Activated naive CD8-positive, alpha-beta T cell treated with anti-CD3 and anti-CD28 coated beads, Interleukin-2, amount 50 U/mL, for 16 hours (primary cell): ENCODE measurements around the gene C1QTNF4.
"Not testable (repeated sequence)": the region's sequence is repeated elsewhere in the genome, so short reads cannot be mapped to it uniquely, and the experiment has no call there.

Experiments used
- DNase-seq: peaks from one replicate; pipeline ENCODE4 v3.0.0-alpha.2; 2020; ENCODE audit warnings: low read depth, low spot score

The C1QTNF4 gene

DNA sequence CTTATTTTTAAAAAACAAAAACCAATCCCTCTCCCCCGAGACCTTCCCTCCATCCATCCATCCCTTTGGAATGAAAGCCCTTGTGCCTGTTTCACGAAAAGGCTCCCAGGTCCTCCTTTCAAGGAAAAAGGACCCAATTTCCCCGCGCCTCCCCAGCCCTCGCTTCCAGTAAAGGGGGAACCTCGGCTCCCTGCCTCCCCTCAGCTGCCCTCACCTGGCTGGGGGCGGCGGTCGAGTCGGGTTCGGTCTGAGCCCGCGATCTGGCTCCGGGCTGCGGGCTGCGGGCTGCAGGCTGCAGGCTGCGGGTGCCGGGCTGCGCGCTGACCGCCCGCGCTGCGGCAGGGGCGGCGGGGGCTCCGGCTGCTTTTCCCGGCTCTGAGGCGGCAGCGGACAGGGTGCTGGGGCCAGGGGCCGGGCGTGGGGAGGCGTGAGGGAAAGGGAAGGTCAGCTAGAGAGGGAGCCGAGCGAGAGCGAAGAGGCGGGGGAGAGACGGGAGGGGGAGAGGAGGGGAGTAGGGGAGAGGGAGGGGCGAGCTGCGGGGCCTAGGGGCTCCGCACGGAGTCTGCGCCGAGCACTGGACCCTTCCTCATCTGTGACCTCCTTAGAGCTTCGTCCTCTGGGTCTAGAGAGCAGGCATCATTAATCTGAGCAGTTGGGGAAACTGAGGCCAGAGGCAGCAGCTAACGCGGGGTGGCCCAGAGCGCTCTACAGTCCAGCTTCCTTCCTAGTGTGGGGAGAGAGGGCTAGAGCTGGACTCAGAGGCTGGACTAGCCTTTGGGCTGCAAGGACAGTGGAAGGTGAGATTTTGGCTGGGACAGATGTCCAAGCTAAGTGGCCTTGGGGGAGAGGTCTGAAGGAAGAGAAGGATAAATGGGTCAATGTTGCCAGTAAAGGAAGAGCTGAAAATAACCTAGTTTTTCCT lies at the start of gene C1QTNF4:
C1QTNF4 (minus strand) TSS at position 478 of the 922 bp plus-strand sequence. CDS start 3,601 bp downstream, outside the sequence.
- no peak for DNase-seq

DNA sequence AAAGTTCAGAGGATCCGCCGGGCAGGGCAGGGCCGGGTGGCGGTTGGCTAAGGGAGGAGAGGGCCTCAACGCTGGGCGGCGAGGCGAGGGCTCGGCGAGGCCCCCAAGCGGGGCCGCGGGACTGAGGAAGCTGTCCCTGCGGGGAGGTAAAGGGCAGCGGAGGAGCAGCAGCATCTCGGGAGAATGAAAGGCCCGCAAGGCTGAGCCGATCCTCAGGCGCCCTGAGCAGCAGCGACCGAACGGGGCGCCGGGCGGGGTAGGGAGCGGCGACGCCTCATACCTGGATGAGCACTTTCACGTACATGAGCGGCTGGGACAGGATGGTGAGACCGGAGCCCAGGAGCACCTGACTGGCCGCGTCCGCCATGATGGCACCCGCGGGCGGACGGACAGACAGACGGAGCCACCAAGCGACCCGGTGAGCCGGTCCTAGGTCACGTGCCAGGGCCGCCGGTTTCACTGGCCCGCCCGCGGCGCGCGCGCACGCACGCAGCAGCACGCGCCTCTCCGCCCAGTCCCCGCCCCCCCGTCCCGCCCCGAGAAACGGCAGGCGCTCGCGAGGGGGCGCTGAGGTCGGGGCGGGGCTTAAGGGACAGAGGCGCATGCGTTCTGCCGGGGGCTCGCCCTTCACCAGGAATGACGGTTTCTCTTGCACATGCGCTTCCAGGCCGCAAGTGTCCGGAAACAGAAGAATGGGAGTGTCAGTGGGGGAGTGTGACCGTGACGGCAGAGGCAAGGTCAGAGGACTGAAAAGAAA lies 48.1 kb upstream of the C1QTNF4 start, which contains the start of gene MTCH2:
MTCH2 (minus strand) TSS at position 461 of the 757 bp plus-strand sequence; CDS start at position 367, 94 bp downstream.
- peak; percentile 91 for DNase-seq

DNA sequence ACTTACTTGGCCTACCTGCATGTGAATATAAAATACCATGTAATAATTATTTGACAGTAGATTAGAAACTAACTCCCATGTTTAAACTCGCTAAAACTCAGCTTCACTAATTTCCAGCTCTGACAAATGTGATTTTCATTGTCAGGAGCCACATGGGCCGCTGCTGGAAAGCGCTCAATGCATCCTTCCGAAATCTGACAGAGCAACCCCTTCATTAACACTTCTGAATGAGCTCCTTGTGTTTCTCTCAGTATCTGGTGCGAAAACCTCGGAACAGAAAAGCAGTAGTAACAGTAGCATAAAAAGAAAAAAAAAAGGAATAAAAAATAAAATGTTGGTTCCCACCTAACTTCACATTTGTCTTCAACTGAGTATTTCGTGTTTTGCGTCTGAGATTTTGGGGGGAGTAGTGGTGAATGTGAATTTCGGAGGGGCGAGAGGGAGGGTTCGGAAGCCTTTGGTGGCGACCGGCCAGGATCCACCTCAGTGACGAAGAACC lies 47.4 kb upstream of the C1QTNF4 start:
- DNase-seq: no peak

DNA sequence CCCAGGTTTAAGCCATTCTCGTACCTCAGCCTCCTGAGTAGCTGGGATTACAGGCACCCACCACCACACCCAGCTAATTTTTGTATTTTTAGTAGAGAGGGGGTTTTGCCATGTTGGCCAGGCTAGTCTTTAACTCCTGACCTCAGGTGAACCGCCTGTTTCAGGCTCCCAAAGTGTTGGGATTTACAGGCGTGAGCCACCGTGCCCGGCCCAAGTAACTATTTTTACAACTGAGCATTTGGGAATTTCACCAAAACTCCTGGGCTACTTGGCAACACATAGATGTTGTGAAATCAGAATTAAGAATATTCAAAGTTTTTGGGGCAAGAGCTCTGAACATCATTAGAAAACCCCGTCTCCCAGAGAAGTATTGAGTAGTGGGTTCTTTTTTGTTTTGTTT lies 46.3 kb upstream of the C1QTNF4 start:
- DNase-seq: not testable (repeated sequence)

DNA sequence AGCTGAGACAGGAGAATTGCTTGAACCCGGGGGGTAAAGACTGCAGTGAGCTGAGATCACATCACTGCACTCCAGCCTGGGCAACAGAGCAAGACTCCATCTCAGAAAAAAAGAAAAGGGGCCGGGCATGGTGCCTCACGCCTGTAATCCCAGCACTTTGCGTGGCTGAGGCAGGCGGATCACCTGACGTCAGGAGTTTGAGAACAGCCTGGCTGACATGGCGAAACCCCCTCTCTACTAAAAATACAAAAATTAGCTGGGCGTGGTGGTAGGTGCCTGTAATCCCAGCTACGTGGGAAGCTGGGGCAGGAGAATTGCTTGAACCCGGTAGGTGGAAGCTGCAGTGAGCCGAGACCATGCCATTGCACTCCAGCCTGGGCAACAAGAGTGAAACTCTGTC lies 42.1 kb upstream of the C1QTNF4 start:
- DNase-seq: not testable (repeated sequence)

DNA sequence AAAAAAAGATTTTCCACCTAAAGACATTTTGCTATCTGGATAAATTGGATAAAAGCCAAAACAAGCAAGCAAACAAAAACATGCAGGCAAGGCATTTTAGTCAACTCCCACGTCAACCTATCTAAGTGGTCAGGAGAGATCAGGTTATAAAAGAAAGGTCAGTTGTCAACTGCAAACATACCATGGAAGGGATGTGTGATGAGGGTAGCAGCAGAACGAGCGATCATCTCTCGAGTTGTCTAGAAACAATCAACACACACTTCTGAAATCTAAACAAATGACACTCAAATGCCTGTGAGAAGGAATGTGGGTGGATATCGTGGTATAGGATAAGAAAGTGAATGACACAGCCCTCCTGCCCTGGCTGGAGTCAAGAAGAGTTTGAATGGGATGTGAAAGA lies 37.3 kb upstream of the C1QTNF4 start:
- DNase-seq: no peak

DNA sequence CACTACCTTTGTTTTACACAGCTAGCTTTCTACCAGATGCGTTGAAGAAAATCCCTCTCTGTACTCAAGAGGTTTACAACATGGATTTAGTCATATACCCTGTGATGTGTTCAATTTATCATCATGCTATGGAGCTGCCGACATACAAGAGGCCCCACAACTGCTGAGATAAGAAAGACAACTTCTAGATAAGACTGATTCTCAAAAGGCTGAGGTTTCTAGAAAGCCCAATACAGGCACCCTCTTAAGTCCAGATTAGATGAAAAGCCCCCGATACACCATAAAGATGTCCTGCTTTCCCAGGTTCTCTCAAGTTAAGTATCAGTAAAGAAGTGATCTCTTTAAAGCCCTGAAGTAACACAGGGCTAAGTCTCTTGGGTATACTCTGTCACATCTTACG lies 33.8 kb upstream of the C1QTNF4 start:
- DNase-seq: no peak

DNA sequence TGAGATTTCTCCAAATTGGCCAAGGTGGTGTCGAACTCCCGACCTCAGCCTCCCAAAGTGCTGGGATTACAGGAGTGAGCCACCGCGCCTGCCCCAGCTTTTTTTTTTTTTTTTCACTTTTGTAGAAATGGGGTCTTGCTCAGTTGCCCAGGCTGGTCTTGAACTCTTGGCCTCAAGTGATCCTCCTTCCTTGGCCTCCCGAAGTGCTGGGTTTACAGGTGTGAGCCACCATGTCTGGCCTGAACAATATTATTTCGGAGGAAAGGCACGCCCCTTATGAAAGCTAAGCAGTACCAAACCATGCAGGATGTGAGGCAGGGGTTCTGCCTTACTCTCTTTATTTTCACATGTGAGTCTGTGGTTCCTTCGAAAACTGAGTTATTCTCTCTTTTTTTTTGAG lies 32.0 kb upstream of the C1QTNF4 start:
- DNase-seq: no peak

DNA sequence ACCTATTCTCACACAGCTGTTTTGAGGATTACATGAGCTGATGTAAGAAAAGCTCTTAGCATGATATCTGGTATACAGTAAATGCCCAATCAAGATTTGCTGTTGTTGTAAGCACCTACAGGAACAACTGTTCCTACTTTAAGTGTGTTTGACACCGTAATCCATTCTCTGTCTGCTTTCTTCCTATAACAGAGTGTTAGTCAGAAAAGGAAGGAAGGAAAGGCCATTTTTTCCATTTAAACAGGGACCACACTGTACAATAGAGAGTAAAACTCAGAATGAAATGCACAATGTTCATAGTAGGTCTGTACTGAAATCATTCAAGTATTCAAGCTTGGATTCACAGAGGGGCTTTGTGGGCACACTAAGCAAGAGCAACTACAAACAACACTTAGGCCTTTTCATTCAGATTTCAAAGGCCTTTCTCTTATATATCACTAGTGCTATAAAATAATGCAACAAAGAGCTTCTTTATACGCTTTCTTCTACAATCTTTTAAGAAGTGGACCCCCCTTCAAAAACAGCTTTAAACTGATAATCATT lies 26.7 kb upstream of the C1QTNF4 start:
- DNase-seq: no peak

DNA sequence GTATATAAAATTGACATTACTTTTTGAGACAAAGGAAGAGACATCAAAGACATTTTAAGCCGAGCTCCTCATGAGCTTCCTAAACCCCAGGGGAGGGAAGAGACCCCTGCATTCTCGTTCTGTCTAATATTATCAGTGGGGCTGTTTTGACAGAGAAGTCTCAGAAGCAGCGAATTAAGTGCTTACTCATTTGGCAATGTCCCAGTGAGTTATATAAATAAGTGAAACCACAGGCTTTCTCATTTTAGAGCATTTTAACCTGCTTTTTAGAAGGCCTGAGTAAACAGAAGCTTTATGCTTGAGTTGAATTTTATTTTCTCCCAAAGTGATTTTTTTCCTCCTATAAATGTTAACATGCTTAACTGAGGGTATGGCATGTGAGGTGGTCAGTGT lies 23.2 kb upstream of the C1QTNF4 start:
- DNase-seq: no peak

DNA sequence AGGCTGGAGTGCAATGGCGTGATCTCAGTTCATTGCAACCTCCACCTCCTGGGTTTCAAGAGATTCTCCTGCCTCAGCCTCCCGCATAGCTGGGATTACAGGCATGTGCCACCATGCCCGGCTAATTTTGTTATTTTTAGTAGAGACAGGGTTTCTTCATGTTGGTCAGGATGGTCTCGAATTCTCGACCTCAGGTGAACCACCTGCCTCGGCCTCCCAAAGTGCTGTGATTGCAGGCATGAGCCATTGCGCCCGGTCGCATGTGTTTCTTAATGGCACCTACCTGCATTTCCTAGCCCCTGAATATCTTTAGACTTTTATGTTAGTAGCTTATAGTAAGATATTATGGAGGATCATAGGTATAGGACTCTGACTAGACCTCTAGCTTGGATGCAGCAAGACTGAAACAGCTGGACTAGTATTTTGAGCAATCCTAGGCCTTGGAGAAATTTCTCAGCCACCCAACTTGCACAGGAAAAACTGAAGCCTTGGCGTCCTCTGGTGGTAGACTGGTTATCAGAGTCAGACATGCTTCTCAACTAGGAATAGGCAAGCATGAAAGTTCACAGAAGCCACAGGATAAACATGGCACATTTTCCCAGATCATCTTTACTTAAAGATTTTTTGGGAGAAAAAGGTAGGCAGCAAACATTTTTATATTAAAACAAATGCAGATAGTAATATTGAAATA lies 22.7 kb upstream of the C1QTNF4 start:
- no peak for DNase-seq

DNA sequence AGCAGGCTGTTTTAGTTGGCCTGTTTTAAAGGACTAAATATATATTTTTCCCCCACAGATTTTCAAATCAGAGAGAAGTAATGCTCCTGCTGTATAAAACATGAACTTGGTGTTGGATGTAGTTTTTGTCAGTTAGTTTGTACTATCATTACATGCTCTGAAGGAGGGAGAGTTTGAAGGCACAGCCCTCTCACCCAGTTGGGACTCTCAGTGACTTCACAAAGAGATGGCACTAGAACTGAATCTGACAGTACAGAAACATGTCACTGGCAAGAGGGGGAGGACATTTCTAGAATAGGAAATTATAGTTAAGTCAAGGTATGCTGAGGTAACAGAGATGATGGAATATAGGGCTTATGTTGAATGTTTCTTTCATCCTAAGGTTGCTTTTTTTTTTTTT lies 21.0 kb upstream of the C1QTNF4 start:
- no peak for DNase-seq

DNA sequence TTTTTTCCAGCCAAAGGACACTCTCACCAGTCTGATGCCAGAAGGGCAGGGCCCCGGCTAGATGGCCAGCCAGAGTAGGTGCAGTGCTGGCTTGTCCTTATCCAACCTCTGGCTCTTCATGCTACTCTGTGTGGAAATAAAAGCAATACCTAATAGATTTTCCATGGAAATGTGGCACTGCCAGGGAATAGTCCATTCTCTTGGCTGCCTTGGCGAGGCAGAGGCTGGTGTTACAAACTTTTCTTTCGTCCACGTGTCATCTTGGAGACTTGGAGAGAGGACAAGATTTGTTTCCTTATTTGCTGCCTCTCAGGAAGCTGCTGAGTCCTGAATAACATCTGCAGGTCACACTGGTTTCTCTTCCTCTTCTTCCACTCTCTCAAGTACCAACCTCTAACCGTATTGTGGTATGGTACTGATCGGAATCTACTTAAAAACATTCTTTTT lies 17.2 kb upstream of the C1QTNF4 start:
- no peak for DNase-seq

DNA sequence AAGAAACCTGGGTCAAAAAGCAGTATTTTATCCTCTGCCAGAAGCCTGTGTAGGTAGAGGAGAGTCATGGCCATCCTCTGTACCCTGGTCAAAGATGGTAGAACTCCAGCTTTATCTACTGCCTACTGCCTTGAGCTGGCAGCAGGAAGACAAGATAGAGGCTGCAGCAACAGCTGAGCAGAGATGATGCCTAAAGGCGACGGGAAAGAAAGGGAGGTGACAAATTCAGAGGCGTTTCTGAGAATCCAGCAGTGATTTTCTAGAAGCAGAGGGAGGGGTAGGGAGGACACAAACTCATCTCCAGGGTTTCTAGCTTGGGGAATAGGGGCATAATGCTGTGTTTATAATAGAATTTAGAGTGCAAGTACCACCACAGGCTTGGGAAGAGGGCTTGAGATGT lies 15.5 kb upstream of the C1QTNF4 start:
- no peak for DNase-seq

DNA sequence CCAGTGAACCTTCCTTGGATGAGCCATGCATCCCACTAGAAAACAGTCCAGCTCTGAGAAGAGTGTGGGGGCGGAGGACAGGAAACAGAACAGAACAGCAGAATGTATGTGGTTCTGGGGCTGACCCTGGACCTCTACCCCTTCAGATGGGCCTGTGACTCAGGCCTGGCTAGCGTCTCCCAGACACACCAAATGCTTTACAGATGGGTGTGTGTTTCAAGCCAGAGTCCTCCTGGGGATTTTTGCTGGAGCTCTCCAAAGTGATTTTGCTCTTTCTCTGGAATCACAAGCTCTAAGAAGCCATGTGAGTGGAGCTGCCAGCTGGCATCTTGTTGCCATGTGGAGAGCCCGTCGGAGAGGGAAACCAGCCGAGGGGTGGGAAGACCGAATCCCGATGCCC lies 13.2 kb upstream of the C1QTNF4 start:
- DNase-seq: no peak

DNA sequence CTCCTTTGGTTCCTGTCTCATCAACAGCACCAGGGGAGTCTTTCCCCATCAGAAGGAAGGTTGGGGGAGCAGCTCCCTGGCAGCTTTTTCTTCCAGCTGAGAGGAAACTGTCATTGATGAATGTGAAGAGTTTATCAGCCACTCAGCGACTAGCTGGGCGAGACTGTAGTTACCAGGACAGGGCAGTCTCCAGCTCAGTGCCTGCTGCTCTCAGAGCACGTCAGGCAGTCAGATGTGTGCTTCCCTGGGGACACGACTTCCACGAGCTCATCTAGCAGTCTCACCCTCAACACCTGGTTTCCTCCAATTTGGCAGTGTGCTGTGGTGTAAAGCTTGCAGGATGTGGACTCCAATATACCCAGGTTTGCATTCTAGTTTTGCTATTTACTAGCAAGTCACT lies 12.5 kb upstream of the C1QTNF4 start:
- no peak for DNase-seq

DNA sequence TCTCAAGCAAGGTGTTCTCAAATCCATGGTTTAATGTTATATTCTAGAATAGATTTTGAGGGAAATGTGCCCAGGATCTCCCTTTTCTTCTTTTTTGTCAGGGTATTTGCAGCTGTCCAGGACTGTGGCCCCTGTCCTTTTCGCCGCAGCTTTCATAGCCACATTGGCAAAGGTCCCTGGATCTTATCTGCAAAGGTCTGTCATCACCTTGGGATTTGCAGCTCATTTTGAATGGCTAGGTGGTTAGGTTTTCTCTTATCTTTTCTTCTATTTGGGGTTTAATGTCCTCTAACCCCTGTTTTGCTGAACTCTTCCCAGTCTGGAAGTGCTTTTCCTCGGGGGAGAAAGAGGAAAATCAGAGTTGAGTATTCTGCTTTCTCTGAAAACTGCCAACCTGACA lies 11.7 kb upstream of the C1QTNF4 start:
- DNase-seq: no peak

DNA sequence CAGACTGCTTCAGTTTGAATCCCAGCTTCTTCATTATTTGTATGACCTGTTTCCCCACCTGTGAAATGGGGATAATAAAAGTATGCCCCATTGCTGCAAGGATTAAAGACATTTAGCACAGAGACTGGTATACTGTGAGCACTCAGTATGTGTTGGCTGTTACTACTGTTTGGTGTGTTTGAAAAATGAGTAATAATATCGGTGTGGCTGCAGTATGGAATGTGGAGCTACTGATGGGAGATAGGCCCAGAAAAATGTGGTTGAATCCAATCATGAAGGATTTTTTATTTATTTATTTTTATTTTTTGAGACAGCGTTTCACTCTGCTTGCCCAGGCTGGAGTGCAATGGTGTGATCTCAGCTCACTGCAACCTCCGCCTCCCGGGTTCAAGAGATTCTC lies 9.1 kb upstream of the C1QTNF4 start:
- DNase-seq: no peak

DNA sequence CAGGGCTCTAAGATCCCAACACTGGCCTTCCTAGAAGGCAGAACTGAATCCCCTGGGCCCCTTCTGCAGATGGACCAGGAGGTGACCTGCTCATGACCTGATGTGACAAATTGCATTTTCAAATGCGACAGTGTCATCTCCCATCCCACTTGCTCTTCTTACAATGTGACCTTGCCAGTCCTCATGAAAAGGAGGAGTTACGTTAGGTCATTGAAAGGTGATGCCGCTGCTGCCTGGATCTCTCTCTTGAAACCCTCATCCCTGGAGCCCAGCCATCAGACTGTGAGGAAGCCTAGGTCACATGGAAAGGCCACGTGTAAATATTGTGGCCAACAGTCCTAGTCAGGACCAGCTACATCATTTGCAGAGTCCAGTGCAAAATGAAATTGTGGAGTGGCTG lies 5.7 kb upstream of the C1QTNF4 start:
- DNase-seq: no peak

DNA sequence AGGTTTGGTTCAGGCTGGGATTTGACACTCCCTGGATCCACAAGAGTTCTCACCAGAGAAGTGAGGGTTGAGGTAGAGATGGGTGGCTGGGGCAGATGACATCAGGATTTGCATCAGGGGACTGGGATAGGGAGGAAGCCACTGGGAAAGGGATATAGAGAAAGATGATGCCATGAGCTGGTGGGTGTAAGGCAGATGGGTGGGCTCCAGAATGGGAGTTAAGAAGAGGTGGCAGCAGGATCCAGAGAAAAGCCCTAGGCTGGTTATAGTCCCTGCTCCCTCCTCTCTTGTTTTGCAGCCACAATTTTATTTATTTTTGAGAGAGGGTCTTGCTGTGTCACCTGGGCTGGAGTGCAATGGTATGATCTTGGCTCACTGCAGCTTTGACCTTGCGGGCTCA lies 1.8 kb upstream of the C1QTNF4 start:
- no peak for DNase-seq

DNA sequence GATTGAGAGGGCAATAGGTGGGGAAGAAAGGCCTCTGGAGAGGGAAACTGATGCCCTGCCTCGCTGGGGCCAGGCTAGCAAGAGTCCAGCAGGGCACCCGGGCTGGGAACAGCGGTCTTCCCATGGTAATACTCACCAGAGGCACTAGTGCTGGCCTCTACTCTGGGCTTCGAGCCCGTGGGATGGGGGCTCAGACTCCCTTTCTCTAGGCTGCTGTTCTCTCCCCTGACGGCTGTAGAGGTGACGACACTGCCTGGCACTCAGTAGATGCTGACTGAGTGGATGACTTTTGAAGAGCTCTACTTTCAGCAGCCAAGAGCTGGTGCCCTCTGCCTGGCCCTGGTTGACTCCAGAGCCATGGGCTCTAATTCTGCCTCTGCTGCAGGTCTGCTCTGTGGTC lies 818 bp upstream of the C1QTNF4 start:
- no peak for DNase-seq
